ENCODE results near the gene DOCK3.

The DOCK3 gene

DNA sequence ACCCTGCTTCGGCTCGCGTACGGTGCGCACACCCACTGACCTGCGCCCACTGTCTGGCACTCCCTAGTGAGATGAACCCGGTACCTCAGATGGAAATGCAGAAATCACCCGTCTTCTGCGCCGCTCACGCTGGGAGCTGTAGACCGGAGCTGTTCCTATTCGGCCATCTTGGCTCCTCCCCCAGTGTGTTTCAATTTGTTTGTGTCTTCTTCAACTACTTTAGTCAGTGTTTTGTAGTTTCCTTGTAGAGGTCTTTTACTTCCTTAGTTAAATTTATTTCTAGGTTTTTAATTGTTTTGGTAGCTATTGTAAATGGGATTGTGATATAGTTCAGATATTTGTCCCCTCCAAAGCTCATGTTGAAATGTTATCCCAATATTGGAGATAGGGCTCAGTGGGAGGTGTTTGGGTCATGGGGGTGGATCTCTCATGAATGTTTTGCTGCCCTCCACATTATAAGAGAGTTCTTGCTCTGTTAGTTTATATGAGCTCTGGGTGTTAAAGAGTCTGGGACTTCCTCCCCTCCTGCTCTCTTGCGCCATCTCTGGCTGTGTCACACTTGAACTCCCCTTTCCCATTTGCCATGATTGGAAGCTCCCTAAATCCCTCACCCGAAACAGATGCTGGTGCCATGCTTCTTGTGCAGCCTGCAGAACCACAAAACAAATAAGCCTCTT lies 304.4 kb downstream of the DOCK3 start:
- no peak overlapping the region for H3K9ac ChIP-seq (ENCODE audit: insufficient read length)
- DNase-seq (ENCODE audit: low read depth, low spot score), result no peak

DNA sequence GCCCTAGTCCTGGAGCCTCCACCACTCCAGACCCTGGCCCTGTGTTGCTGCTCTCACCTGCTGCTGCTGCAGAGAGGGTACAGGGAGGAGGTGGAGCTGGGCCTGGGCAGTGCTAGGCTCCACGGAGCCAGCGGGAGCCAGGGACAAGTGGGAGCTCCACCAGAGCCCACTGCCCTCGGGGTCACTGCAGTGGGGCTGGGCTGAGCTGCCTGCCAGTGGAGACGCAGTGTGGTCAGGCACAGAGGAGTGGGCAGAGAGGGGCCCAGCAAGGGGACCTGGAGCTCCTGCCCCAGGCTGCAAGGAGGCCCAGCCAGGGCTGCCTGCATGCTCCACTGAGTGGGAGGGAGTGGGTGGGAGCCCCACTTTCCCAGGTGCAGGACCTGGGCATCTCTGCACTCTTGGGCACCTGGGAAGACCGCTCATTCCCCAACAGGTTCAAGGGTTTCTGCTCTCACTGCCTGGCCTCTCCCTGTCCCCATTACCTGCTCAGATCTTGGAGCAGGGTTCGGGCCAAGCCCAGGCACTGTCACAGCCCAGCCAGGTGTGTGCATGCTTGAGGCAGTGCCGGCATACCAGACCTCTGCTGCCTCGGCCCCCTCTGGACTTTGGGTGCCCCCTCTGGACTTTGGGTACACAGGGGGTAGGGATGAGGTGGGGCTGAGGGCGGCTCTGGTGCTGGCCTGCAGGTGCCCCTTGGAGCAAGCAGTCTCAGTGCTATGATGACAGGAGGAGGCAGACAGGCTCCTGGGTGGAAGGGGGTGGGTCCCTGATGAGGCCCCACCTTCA lies 308.0 kb downstream of the DOCK3 start:
- no peak for TF ChIP-seq FOXP2 (optimal IDR thresholded peaks at IDR 0.05; ENCODE audit: control extremely low read depth, extremely low read length, insufficient read depth)
- Histone ChIP-seq H3K36me3 (ENCODE audit: insufficient read depth, low read length) (no peaks in the 10 kb centered on the region), H3K27ac (no peak overlapping the region), H3K9me3 (ENCODE audit: low read depth, low read length) (no peaks in the 10 kb centered on the region), H3K9ac (ENCODE audit: insufficient read length) (no peak overlapping the region), H3K4me3 (no peak overlapping the region)
- DNase-seq (ENCODE audit: low read depth, low spot score), result no peak

More for the DNA sequence above, 304.4 kb downstream of the DOCK3 start:
- no peak overlapping the region for H3K27ac ChIP-seq
- no peak for TF ChIP-seq EZH2 (IDR thresholded peaks at IDR 0.05)
- no peak for TF ChIP-seq FOXP2 (optimal IDR thresholded peaks at IDR 0.05; ENCODE audit: control extremely low read depth, extremely low read length, insufficient read depth)
- TF ChIP-seq POLR2AphosphoS5 (IDR thresholded peaks at IDR 0.05; ENCODE audit: borderline replicate concordance, low read depth, low read length), result no peak
- no peak overlapping the region for H3K4me3 ChIP-seq
- H3K36me3 ChIP-seq (ENCODE audit: insufficient read depth, low read length), result no peaks in the 10 kb centered on the region
- H3K9me3 ChIP-seq (ENCODE audit: low read depth, low read length), result no peaks in the 10 kb centered on the region

- Histone ChIP-seq H3K36me3 (ENCODE audit: insufficient read depth, low read length) (no peaks in the 10 kb centered on the region), H3K9ac (ENCODE audit: insufficient read length) (no peak overlapping the region), H3K9me3 (ENCODE audit: low read depth, low read length) (no peaks in the 10 kb centered on the region), H3K4me3 (no peak overlapping the region), H3K27ac (no peak overlapping the region)
- TF ChIP-seq EZH2 (IDR thresholded peaks at IDR 0.05) (no peak), POLR2AphosphoS5 (IDR thresholded peaks at IDR 0.05; ENCODE audit: borderline replicate concordance, low read depth, low read length) (no peak), FOXP2 (optimal IDR thresholded peaks at IDR 0.05; ENCODE audit: control extremely low read depth, extremely low read length, insufficient read depth) (no peak)
- DNase-seq (ENCODE audit: low read depth, low spot score), result no peak
These were observed 309.2 kb downstream of the DOCK3 start for GRCh38 chr3:50983887-50984286.

DNA sequence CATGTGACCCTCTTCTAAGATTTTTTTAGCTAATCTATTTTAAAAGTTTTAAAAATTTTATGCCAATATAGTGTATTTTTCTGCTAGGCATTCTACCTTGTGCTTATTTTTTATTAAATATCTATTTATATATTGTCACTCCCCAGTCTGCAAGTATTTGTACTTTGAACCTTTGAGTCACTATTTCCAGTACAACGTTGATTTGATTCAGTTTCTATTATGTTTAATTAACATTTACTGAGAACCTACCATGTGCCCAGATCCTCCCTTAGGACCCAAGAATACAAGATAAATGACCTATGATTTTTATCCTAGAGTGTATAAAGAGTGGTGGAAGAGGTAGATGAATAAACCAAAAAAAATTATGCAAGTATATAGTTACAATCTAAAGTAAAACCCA lies 311.2 kb downstream of the DOCK3 start:
- Histone ChIP-seq H3K9ac (ENCODE audit: insufficient read length) (no peak overlapping the region), H3K27ac (no peak overlapping the region), H3K9me3 (ENCODE audit: low read depth, low read length) (no peaks in the 10 kb centered on the region), H3K4me3 (no peak overlapping the region), H3K36me3 (ENCODE audit: insufficient read depth, low read length) (no peaks in the 10 kb centered on the region)
- DNase-seq (ENCODE audit: low read depth, low spot score), result no peak
- TF ChIP-seq POLR2AphosphoS5 (IDR thresholded peaks at IDR 0.05; ENCODE audit: borderline replicate concordance, low read depth, low read length) (no peak), EZH2 (IDR thresholded peaks at IDR 0.05) (no peak), FOXP2 (optimal IDR thresholded peaks at IDR 0.05; ENCODE audit: control extremely low read depth, extremely low read length, insufficient read depth) (no peak)

GRCh38 chr3:50986726-50987125 lies 312.0 kb downstream of the DOCK3 start:
- Histone ChIP-seq H3K36me3 (ENCODE audit: insufficient read depth, low read length) (no peaks in the 10 kb centered on the region), H3K9ac (ENCODE audit: insufficient read length) (no peak overlapping the region), H3K27ac (no peak overlapping the region), H3K9me3 (ENCODE audit: low read depth, low read length) (no peaks in the 10 kb centered on the region), H3K4me3 (no peak overlapping the region)
- no peak for TF ChIP-seq EZH2 (IDR thresholded peaks at IDR 0.05)
- TF ChIP-seq POLR2AphosphoS5 (IDR thresholded peaks at IDR 0.05; ENCODE audit: borderline replicate concordance, low read depth, low read length), result no peak
- TF ChIP-seq FOXP2 (optimal IDR thresholded peaks at IDR 0.05; ENCODE audit: control extremely low read depth, extremely low read length, insufficient read depth), result no peak
- no peak for DNase-seq (ENCODE audit: low read depth, low spot score)

DNA sequence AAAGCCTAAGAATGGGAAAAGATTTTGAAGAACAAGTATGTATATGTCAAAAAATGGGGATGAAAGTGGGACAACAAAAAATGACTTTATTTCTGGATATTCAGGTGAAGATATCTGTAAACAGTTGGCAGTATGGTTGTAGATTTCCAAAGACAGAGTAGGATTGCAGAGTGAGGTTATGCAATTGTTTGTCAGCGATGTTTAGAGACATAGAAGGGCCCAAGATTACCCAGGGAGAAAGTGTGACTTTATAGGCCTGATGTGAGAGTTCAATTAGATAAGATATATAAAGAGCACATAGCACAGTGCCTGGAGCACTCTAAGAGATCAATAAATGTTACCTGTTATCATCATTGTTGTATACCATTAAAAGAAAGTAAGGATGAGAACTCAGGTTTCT lies 319.8 kb downstream of the DOCK3 start:
- Histone ChIP-seq H3K36me3 (ENCODE audit: insufficient read depth, low read length) (no peaks in the 10 kb centered on the region), H3K27ac (no peak overlapping the region), H3K4me3 (no peak overlapping the region), H3K9ac (ENCODE audit: insufficient read length) (no peak overlapping the region), H3K9me3 (ENCODE audit: low read depth, low read length) (no peaks in the 10 kb centered on the region)
- DNase-seq (ENCODE audit: low read depth, low spot score), result no peak
- no peak for TF ChIP-seq FOXP2 (optimal IDR thresholded peaks at IDR 0.05; ENCODE audit: control extremely low read depth, extremely low read length, insufficient read depth)
- TF ChIP-seq POLR2AphosphoS5 (IDR thresholded peaks at IDR 0.05; ENCODE audit: borderline replicate concordance, low read depth, low read length), result no peak
- TF ChIP-seq EZH2 (IDR thresholded peaks at IDR 0.05), result no peak

DNA sequence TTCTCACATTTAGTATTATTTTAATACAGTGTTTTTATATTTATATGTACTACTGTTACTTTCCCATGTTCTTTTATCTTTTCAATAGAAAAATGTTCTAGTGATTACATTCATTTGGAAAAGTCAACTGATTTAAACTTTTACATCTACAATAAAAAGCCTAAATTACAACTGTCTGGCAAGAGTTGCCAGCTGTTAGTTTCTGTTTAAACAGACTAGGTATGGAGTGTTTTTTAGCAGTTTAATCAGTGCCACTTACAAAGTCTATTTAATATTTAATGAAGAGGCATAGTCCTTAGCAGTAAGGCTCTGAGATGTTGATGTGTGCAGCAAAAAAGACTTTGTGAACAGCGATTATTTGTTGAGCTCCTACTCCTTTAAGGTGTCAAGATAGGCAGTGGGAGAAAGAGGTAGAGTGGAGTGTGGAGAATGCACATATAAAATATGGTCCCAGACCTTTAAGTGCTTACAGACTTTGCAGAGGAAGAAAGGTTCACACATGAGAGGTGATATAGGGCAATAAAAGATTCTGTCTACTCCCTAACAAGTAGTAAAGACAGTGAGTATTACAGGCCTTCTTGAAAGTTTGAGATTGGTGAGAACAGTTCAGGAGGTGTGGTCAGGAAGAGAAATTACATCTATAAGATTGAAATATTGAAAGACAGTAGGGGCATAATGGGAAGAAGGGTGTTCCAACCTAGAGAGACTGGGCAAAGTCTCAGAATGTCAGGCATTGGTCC lies 320.5 kb downstream of the DOCK3 start:
- TF ChIP-seq EZH2 (IDR thresholded peaks at IDR 0.05) (no peak), POLR2AphosphoS5 (IDR thresholded peaks at IDR 0.05; ENCODE audit: borderline replicate concordance, low read depth, low read length) (no peak), FOXP2 (optimal IDR thresholded peaks at IDR 0.05; ENCODE audit: control extremely low read depth, extremely low read length, insufficient read depth) (no peak)
- no peak for DNase-seq (ENCODE audit: low read depth, low spot score)
- Histone ChIP-seq H3K36me3 (ENCODE audit: insufficient read depth, low read length) (no peaks in the 10 kb centered on the region), H3K27ac (no peak overlapping the region), H3K9ac (ENCODE audit: insufficient read length) (no peak overlapping the region), H3K4me3 (no peak overlapping the region), H3K9me3 (ENCODE audit: low read depth, low read length) (no peaks in the 10 kb centered on the region)

DNA sequence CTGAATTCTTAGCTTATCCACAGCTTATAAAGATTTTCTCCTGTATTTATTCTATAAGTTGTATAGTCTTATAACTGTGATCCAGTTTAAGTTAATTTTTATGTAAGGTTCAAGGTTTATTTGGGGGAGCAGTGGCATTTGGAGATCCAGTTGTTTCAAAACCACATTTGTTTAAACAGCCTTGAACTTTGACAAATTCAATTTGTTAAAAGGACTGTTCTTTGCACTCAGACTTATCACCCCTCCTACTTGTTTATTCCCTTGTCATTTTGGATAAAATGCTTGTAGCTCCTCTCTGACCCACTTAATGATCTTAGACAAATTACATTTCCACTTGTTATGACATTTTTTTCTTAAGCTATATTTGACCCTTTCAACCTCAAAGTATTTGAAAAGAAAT lies 327.8 kb downstream of the DOCK3 start:
- Histone ChIP-seq H3K27ac (no peak overlapping the region), H3K9me3 (ENCODE audit: low read depth, low read length) (no peaks in the 10 kb centered on the region), H3K36me3 (ENCODE audit: insufficient read depth, low read length) (no peaks in the 10 kb centered on the region), H3K4me3 (no peak overlapping the region), H3K9ac (ENCODE audit: insufficient read length) (no peak overlapping the region)
- TF ChIP-seq FOXP2 (optimal IDR thresholded peaks at IDR 0.05; ENCODE audit: control extremely low read depth, extremely low read length, insufficient read depth) (no peak), POLR2AphosphoS5 (IDR thresholded peaks at IDR 0.05; ENCODE audit: borderline replicate concordance, low read depth, low read length) (no peak), EZH2 (IDR thresholded peaks at IDR 0.05) (no peak)
- DNase-seq (ENCODE audit: low read depth, low spot score), result no peak
